ENCODE data around the gene SLC2A11.

DNA sequence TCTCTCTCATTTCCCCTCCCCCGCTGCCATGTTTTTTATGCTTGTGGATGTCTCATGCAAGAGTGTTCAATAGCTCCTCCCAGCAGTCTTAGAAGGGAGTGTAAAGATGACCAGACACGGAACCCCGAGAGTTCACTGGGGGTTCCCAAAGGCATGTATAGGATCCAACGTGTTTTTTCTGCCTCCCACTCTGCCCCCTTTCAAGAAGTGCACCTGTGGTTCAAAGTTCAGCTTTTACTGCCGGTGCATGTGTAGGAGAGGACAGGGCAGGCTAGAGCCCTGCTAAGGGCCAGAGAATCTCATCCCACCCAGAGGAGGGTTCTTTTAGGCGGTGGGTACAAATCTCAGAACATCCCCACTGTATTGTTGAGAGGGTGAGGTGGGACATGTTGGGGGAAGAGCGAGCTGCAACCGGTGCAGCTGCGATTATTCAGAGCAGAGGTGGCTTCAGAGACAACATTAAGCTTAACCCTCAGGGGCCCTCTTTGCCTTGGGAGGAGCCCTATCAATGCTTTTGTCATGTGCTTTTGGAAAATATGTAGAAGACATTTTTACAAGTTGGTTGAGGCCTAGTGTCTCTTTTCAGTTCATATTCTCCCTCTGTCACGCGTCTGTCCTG, 51.0 kb downstream of the SLC2A11 start:
- TF ChIP-seq POLR2A (IDR thresholded peaks at IDR 0.05) (no peak), EP300 (IDR thresholded peaks at IDR 0.05) (no peak)
- TF ChIP-seq, protein P1, sequence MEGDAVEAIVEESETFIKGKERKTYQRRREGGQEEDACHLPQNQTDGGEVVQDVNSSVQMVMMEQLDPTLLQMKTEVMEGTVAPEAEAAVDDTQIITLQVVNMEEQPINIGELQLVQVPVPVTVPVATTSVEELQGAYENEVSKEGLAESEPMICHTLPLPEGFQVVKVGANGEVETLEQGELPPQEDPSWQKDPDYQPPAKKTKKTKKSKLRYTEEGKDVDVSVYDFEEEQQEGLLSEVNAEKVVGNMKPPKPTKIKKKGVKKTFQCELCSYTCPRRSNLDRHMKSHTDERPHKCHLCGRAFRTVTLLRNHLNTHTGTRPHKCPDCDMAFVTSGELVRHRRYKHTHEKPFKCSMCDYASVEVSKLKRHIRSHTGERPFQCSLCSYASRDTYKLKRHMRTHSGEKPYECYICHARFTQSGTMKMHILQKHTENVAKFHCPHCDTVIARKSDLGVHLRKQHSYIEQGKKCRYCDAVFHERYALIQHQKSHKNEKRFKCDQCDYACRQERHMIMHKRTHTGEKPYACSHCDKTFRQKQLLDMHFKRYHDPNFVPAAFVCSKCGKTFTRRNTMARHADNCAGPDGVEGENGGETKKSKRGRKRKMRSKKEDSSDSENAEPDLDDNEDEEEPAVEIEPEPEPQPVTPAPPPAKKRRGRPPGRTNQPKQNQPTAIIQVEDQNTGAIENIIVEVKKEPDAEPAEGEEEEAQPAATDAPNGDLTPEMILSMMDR (IDR thresholded peaks at IDR 0.05), result no peak

Measured in suprapubic skin (tissue), 3 donors.